Fibroblast of skin of right quadriceps (primary cell): ENCODE data around the gene LGALS1.
"Not testable (repeated sequence)": the region's sequence is repeated elsewhere in the genome, so short reads cannot be mapped to it uniquely, and the experiment has no call there.

Experiments
- DNase-seq: peaks from one replicate; pipeline ENCODE4 v3.0.0-alpha.2; 2013

The LGALS1 gene

DNA sequence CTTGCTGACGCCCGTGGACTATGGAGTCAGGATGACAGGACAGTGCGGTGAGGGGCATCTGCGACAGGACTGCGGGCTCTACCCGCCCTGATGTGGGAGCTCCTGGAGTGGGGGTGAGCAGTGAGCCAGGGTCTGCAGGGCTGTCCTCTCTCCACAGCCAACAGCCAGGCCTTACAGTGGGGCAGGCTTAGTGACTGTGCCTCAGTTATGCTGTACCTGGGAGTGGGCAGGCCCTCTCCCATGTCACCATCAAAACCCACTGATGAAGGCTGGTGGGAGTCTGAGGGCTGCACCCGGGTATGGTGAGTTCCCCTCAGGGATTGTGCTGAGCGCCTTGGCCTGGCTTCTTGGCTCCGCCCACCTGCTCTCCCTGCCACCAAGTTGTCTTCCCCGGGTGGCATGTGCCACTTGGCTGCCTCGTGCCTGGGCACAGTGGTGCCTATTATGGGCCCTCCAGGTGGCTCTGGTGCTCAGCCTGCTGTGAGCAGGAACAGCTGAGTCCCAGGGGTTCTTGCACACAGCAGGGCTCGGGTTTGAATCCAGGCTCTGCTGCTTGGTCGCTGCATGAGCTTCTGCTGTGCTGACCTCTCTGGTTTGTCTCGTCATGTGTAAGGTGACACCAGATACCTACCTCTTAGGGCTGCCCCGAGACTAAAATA, 17.3 kb downstream of the LGALS1 start:
- DNase-seq = no peak

DNA sequence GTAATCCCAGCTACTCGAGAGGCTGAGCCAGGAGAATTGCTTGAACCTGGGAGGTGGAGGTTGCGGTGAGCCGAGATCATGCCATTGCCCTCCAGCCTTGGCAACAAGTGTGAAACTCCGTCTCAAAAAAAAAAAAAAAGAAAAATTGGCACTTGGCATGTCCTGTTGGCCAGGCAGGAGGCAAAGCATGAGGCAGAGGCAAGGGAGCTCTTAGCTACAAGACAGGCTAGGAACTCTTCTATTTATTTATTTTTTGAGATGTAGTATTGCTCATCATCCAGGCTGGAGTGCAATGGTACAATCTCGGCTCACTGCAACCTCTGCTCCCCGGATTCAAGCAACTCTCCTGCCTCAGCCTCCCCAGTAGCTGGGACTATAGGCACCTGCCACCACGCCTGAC, 18.7 kb downstream of the LGALS1 start:
- DNase-seq = not testable (repeated sequence)

DNA sequence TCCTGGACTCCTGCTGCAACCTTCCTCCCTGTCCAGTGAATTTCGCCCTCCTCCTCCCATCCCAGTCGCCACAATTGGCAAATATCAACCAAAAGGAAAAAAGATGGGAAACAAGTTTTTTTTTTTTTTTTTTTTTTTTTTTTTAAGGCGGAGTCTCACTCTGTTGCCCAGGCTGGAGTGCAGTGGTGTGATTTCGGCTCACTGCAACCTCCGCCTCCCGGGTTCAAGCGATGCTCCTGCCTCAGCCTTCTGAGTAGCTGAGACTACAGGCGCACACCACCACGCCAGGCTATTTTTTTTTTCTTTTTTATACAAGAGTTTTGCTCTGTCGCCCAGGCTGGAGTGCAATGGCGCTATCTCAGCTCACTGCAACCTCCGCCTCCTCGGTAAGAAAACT, 20.8 kb downstream of the LGALS1 start:
- DNase-seq = not testable (repeated sequence)

DNA sequence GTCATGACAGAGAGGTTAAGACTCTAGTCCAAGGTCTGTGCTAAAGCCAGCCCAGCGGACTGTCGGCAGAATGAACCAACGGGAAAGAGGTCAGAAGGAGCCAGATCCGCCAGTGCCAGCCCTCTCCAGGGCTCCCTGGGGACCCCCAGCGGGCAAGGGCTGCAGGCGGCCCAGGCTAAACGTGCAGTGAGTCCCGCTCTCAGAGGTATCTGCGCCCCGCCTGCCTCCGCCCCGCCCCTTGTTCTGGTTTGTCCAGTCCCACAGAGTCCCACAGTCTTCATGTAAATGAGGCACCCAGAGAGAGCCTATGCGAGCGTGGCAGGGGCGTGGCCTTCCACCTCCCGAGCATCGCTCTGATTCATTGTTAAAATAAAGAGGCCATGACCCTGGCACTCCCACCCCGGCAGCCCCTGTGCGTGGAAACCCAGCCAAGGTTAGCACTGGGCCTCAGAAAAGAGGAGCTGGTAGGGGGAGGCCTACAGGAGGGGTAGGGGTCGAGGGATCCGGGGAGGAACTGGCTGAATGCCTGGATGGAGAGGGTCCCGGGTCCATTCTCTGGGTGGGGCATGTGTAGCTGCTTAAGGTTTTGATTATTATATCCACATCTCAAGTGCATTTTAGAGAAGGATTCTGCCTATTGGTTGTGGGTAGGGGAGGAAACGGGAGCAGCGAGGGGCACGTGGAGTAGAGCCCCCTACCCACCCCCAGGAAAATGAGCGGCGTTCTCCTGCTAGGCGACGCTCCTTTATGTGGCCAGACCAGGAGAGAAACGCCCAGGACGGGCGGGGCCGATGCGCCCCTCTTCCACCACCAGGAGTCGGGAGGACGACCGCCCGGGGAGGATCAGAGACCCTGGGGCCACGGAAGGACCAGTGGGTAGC, 21.5 kb downstream of the LGALS1 start, which contains the start of gene TRIOBP:
Gene TRIOBP (plus strand): TSS at position 392 of the 881 bp plus-strand sequence. CDS start 4,318 bp downstream, outside the sequence.
- DNase-seq = peak; percentile 96

DNA sequence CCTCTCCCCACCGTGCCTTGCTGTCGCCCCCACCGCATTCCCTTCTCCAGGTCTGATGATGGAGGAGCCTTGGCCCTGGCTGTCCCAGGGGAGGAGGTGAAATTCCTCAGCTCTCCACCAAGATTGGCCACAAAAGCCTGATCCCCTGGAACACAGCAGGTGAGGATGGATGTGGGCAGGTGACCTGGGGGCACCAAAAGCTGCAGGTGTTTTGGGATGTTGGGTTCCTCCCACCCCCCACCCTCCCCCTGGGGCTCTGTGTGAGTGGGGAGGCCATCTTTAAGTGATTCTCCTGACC, 22.1 kb downstream of the LGALS1 start:
- DNase-seq = no peak

DNA sequence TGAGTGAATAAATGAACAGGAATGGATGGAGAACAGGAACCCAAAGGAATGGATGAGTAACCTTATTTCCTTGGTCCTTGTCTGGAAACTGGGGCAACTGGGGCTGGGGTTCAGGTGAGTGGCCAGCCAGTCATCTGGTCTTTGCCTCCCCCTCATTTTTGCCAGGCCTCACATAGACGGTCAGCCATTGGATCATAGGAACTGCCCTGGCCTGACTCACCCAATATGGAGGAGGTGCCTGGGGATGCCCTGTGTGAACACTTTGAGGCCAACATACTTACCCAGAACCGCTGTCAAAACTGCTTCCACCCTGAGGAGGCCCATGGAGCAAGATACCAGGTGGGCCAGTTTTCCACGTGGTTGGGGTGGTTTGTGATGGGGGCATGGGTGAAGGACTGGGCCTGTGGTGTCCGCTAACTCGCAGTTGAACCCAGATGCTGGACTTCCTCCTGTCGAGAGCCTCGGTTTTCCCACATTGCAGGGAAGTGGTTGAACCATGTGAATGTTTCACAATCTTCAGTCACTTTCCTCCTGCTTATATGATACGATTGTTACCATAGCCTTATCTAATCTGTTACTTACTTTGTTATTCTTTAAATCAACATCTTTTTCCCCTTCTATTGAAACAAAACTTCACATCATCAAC, 25.8 kb downstream of the LGALS1 start:
- no peak for DNase-seq

DNA sequence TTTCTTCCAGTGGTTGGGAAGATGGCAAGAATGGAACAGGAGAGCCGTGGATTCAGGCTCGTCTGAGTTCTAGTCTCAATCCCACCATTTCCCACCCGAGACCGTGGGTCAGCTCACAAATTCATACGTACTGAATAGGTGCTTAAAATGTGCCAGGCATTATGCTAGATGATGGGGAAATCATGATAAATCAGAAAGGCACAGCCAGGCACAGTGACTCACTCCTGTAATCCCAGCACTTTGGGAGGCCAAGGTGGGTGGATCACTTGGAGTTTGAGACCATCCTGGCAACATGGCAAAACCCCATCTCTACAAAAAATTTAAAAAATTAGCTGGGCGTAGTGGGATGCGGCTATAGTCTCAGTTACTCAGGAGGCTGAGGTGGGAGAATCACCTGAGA, 28.5 kb downstream of the LGALS1 start:
- DNase-seq = no peak

DNA sequence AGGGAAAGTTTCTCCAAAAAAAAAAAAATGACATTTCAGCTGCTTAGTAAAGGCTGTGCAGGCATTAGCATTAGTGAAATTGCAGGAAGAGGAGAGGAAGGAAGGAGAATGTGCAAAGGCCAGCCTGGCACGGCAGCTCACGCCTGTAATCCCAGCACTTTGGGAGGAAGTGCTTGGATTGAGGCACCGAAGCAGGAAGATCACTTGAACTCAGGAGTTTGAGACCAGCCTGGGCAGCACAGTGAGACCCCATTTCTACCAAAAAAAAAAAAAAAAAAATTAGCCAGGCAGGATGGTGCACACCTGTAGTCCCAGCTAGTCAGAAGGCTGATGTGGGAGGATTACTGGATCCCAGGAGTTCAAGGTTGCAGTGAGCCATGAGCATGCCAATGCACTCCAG, 29.2 kb downstream of the LGALS1 start:
- no peak for DNase-seq

DNA sequence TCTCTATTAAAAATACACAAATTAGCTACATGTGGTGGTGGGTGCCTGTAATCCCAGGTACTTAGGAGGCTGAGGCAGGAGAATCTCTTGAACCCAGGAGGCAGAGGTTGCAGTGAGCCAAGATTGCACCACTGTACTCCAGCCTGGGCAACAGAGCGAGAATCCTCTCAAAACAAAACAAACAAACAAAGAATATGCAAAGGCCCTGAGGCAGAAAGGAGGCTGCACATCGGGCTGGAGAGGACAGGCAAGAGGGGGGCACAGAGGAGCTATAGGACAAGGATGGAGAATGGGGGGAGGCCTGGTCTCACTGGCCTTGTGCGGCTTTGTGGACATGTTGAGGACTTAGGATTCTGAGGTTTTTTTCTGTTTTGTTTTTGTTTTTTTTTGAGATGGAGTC, 29.8 kb downstream of the LGALS1 start:
- no peak for DNase-seq

DNA sequence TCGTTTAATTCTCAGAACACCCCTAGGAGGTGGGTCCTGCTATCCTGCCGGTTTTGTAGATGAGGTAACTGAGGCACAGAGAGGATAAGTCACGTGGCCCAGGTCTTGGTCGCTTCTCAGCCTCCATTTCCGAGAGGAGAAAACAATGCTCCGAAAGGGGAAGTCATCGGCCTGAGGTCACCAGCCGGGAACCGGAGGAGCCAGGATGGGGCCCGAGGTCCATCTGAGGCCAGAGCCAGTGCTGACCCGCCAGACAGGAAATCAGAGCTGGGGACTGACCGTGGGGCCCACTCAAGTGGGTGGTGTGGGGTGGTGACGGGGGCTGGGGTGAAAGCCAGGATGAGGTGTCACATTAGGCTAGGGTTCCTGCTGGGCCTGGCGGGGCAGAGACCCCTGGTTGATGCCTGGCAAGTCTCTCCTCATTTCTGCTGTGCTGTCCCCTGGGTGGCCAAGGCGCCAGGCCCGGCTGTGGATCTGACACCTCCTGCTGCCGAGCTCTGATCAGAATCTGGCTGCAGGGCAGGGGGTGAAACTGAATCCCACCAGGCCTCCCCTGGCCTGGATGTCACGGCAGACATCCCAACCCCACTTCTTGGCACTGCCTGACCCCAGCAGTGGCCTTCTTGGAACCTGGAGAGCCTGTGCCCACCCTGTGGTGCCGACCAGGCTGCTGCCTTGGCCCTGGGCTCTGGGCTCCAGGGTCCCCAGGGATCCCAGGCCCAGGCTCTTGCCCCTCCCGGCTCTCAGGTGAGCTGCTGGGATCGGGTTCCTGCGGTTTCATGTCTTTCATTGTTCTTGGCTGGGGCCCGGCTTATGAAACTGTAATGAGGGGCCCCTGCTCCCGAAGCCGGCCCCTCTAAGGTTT, 33.4 kb downstream of the LGALS1 start:
- no peak for DNase-seq

DNA sequence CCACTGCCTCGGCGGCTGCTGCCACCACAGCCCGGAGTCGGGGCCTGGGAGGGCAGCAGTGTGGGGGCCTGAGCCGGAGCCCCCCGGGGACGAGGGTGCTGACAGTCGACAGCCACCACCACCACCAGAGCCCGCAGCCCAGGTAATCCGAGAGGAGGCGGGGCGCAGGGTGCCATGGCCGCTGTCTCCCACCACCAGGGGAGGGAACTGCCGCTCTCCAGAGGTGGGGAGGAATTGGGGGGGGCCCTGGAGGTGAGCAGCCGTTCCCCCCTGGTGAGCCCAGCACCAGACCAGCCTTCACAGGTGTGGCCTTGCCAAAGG, 34.0 kb downstream of the LGALS1 start:
- no peak for DNase-seq

DNA sequence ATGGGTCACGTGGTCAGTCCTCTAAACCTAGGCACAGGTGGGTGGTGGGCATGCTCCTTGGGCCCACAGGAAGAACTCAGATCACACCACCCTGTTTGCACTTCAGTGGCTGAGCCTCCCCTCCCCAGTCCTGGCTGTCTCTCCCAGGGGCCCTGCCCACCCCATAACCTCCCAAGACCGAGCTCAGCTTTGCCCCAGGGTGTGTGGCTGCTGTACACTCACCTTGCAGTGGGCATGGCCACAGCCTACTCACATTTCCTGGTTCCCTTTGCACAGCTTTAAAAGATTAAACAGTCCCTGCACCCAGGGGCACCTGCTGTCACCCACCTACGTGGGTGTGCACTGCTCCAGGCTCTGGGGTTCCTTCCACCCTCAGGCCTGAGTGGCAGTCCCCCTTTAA, 35.2 kb downstream of the LGALS1 start:
- no peak for DNase-seq

DNA sequence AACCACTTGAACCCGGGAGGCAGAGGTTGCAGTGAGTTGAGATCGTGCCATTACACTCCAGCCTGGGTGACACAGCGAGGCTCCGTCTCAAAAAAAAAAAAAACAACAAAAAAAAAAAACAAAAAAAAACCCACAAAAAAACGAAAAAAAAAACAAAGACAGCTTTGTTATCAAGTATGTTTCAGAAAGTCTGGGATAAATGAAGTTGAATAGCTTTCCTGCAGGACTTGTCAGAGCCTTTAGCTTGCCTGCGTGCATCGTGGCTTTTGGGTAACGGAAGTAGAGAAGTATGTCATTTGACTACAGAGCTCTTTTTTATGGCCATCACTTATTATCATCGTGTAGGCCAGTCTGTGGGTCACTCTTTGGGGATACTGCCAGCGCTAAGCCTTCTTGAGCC, 36.1 kb downstream of the LGALS1 start:
- no peak for DNase-seq

DNA sequence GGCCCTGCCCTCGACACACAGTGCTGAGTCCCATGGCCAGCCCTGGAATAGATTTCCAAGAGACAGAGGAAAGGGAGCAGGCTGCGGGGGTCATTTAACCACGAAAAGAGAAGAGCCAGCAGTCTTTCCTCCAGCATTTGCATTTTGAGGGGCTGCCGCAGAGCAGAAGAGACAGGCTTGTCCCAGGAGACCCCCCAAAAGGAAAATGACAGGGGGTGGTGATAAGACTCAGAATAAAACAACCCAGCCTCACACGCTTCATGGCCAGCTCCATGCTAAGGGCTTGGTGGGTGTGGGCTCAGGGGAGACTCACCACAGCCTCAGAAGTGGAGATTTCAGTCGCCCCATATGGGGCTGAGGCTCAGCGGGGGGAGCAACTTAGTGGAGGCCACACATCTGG, 38.3 kb downstream of the LGALS1 start:
- DNase-seq = no peak

DNA sequence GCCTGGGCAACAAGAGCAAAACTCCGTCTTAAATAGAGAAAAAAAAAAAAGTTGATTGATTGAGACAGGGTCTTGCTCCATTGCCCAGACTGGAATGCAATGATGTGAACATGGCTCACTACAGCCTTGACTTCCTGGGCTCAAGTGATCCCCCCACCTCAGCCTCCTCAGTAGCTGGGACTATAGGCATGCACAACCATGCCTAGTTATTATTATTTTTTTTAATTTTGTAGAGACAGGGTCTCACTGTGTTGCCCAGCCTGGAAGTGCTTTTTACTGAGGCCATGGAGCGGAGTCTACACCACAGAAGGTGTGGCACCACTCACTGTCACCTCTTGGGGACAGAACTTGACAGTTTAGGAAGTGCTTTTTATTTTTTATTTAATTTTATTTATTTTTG, 39.2 kb downstream of the LGALS1 start:
- DNase-seq = no peak

DNA sequence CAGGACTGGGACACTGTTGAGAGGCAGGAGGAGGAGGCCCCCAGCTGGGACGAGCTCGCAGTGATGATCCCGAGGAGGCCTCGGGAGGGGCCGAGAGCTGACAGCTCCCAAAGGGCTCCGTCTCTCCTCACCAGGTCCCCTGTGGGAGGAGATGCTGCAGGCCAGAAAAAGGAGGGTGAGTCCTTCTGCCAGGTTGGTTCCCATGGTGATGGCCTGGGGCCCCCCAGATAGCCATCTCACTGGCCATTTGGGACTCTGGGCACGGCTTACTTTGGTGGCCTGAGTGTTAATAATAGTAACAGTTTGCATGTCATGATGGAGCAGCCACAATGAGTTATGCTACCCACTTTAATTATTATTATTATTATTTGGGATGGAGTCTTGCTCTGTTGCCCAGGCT, 40.3 kb downstream of the LGALS1 start:
- no peak for DNase-seq

DNA sequence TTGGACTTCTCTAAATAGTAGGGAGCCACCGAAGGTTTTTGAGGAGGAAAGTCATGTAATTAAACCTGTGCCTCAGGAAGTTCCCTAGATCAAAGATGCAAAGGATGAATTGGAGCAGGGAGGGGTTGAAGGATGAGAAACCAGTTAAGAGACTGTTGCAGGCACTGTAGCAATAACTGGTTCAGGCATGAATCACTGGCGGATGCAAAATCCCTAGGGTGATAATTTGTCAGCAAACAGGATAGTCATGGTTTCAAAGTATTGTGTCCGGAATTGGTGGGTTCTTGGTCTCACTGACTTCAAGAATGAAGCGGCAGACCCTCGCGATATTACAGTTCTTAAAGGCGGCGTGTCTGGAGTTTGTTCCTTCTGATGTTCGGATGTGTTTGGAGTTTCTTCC, 41.3 kb downstream of the LGALS1 start:
- peak; percentile 55 for DNase-seq

DNA sequence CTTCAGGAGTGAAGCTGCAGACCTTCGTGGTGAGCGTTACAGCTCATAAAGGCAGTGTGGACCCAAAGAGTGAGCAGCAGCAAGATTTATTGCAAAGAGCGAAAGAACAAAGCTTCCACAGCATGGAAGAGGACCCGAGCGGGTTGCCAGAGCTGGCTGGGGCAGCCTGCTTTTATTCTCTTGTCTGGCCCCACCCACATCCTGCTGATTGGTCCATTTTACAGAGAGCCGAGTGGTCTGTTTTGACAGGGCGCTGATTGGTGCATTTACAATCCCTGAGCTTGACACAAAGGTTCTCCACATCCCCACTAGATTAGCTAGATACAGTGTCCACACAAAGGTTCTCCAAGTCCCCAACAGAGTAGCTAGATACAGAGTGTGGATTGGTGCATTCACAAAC, 41.8 kb downstream of the LGALS1 start:
- DNase-seq = not testable (repeated sequence)

DNA sequence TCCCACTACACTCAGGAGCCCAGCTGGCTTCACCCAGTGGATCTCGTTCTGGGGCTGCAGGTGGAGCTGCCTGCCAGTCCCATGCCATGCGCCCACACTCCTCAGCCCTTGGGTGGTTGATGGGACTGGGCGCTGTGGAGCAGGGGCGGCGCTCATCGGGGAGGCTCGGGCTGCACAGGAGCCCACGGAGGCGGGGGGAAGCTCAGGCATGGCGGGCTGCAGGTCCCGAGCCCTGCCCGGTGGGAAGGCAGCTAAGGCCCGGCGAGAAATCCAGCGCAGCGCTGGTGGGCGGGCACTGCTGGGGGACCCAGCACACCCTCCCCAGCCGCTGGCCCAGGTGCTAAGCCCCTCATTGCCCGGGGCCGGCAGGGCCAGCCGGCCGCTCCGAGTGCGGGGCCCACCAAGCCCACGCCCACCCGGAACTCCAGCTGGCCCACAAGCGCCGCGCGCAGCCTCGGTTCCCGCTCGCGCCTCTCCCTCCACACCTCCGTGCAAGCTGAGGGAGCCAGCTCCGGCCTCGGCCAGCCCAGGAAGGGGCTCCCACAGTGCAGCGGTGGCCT, 42.4 kb downstream of the LGALS1 start:
- not testable (repeated sequence) for DNase-seq

DNA sequence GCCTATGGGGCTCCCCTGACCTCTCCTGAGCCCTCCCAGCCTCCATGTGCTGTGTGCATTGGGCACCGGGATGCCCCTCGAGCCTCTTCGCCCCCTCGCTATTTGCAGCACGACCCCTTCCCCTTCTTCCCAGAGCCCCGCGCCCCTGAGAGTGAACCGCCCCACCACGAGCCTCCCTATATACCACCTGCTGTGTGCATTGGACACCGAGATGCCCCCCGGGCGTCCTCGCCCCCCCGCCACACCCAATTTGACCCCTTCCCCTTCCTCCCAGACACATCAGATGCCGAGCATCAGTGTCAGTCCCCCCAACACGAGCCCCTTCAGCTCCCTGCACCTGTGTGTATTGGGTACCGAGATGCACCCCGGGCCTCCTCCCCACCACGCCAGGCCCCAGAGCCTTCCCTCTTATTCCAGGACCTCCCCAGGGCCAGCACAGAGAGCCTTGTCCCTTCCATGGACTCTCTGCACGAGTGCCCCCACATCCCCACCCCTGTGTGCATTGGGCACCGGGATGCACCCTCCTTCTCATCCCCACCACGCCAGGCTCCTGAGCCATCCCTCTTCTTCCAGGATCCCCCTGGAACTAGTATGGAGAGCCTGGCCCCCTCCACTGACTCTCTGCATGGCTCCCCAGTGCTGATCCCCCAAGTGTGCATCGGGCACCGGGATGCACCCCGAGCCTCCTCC, 50.3 kb downstream of the LGALS1 start:
- DNase-seq = no peak

DNA sequence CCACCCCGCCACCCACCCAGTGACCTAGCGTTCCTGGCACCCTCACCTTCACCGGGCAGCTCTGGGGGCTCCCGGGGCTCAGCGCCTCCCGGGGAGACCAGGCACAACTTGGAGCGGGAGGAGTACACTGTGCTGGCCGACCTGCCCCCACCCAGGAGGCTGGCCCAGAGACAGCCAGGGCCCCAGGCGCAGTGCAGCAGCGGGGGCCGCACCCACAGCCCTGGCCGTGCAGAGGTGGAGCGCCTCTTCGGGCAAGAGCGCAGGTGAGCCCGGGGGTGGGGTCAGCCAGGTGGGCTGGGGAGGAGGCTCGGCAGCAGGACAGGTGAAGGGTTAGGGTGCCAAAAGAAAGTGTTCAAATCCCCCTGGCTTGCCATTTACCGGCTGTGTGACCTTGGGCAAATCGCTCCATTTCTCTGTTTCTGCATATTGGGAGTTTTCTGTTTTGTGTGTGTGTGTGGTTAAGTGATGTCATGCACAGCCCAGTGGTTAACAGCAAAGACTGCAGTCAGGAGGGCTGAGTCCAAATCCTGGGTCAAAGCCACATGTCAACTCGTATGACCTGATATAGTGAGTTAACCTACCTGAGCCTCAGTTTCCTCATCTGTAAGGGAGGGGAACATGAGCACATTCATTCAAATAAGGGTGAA, 50.9 kb downstream of the LGALS1 start:
- no peak for DNase-seq

DNA sequence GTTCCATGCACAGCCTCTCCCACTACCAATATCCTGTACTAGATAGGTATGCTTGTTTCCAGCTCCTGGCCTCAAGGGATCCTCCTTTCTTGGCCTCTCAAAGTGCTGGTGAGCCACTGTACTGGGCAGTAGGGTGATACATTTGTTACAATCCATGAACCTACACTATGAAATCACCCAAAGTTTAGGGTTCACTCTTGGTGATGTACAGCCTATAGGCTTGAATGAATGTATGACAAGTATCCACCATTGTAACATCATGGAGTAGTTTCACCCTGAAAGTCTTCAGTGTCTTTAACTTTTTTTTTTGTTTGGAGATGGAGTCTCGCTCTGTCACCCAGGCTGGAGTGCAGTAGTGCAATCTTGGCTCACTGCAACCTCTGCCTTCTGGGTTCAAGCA, 53.2 kb downstream of the LGALS1 start:
- DNase-seq = no peak
